NCI-H128 (cell line): ENCODE data around the gene FAT3.

Experiments
- DNase-seq: peaks from one replicate; lab custom pipeline; 2025; ENCODE audit not compliant: unreplicated experiment; lab: John Stamatoyannopoulos, UW

FAT3 gene

DNA sequence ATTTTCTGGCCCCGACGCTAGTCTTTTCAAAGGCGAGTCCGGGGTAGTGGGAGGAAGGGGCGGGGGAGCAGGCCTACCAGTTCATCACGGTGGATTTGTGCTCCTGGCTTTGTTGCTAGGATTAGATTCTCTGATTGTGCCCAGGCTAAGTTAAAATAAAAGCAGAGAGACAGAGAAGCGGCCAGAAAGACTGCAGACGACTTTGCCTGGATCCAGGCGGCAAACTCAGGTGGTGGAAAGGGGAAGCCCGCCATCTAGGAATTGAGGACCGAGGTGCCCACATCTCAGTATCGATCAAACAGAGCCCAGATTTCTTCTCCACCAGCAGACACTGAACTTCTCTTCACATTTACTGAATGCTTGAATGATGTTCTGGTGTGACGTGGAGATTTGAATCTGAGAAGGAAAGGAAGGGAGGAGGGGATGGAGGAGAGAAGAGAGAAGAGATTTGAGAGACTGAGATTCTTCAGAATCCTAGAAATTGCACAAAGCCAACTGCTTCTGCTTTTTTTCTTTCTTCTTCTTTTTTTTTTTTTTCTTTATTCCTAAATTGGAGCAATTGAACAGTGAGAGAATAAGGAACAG is 2.7 kb downstream of the FAT3 start:
- no peak for DNase-seq

DNA sequence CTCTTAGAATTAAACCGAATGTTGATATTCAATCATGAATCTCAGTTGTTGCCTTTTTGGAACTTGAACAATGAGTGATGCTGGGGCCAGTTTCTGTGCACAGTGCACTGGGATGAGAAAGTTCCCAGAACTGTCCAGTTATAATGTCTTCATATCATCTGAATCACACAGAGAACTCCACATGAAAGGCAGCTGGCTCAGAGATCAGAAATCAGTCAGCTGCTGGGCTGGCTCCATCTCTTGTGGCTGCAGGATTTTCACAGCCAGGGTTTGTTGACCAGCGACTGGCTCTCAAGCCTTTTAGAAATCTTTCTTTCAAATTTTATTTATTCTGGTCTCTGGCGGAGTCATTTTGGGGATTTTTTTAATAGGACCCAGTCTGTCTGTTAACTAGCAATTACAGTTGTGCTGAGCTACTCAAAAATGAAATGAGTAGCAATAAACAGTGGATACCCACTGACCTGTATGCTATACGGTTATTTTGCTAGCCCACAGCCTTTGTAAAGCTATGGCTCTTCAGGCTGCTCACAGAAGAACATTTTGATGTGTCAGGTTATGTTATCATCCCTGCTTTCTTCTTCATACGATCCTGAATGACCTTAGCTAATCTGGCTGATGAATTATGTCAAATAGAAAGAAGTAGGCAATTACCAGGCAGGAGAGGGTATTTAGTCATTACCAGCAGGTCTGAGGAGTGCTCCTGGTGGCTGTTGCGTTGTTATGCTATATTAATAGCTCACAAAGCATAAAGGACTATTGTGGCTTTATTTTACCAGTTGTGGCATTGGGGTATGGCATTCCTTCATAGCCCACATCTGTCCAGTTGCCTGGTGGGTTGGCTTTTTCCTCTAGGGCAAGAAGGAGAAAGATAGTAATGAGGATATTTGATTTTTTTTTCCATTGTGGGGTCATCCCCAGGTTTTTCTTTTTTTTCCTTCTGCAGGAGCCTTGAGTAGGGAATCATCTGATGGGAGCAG is 3.6 kb downstream of the FAT3 start:
- no peak for DNase-seq

DNA sequence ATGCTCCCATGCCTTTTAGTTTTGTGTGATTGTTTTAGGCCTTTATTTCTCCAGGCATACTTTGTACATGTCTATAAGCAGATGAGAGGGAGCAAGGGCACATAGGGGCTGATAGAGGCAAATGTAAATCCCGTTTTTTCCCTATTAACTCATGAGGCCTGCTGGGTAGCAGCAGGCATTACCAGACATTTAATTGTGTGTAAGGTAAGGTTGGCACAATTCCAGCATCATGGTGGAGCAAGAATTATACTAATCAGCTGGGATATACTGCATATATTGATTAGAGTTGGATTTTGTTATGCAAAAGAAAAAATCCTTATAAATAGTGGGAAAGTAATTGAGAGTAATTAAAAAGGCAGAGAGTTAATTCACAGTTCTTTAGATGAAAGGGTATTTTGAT is 12.2 kb downstream of the FAT3 start:
- no peak for DNase-seq

DNA sequence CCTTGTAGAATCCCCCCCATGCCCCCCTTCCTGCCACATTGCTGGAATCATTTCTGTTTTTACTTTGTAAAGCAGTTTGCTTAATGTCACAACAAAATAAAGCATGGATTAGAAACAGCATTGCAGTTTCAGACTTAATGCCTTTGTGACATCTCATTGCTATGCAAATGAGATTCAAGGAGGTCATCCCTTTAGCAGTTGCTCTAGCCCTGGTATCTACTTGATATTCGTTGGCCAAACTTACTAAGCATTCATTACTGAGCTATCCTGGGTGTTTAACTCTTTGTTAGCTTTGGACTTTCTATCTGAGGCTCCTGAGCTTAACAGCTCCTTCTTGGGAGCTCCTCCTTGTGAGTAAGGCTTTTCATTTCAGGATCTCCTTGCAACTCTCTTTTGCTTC is 16.3 kb downstream of the FAT3 start:
- DNase-seq: no peak

DNA sequence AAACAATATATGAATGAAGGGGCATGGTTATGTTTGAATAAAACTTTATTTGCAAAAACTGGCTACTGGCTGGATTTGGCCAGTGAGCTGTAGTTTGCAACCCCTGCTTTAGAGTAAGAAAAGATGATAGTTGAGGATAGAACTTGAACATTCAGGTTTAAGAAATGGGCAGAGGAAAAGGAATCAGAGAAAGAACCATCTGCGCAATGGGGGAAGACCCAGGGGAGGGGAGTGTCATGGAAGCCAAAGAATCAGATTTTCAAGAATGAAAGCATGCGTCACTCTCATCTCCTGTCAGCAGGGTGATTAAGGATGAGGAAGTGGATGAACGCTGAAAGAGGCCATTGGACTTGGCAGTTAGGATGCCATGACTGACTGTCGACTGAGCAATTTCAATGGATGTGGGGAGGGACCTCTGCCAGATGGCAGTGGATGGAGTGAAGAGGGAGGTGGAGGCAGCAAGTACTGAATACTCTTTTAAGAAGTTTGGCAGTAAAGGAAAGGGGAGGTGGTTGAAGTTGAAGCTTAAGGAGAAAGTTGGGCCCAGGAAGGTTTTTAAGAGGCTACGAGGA is 21.2 kb downstream of the FAT3 start:
- DNase-seq: no peak

DNA sequence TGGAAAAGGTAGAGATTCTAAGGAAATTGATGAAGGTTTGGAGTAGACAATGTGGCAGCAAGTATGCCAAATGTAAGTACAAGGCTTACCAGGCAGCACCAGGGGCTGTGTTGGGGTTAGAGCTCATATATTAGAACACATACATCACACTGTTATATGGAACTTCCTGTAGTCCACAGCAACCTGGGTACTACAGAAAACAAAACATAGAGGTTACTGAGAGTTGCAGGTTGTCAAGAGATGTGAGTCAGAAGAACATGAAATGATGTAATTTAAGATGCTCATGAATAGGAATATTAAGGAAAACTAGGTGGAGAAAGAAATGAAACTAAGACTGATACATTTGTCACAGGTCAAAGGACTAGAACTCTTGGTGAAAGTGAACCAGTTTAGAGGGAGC is 22.0 kb downstream of the FAT3 start:
- no peak for DNase-seq

DNA sequence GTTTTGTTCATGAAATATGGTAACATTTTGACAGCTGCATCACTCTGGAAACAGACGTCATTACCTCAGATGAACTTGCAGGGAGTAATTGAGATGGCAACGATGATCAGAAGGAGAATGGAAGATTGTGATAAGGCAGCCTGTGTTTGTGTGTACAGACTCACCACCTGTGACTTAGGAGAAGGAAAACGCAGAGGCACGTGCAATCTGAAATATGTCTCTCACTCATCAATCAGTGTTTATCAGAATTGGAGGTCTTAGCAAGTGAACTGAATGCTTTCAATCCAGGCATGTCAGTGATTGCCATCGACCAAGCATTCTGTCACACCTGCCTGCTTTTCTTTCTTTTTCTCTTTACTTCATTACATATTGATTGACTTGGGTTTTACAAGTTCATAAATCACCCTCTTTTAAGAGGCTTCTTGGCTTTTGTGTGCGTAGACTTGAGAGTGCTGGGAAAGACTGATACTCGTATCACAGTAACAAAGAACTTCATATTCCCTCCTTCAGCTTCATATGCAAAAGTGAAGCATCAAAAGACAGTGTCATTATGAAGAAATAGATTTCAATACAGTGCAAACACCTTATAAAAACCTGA is 24.6 kb downstream of the FAT3 start:
- DNase-seq: no peak

DNA sequence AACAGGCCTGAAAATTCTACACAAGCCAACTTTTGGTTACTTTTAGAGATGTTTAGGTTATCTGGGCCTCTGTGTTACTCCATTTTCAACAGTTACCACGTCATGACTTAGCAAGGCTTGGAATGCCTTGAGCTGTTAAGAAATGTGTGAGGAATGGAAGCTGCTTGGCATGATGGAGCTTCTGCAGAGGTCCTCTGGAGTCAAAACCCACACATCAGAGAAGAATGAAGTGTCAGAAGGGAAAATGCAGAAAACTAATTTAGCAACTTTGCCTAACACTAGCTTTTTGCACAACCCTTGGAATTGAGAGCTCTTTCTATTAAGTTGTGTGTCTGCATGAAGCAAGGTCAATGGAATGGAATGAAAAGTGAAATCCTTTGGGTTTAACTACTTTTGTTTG is 27.4 kb downstream of the FAT3 start:
- DNase-seq: no peak

DNA sequence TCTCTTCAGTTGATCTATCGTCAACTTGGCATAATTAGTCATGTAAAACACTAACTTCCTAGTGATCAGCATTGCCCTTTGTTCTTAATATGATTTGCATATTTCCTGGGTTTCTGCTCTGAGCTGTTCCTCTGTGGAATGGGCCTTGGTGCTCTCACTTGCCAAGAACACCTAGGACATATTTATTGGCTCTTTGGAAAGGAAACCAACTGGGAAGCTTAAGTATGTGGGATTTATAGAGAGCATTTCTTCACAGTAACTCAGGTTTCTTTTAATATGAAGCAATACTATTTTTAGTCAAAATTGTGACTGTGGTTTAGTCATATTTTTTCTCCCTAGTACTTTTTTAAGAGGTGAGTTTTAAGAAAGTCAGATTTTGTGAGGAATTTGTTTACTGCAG is 28.8 kb downstream of the FAT3 start:
- DNase-seq: no peak

DNA sequence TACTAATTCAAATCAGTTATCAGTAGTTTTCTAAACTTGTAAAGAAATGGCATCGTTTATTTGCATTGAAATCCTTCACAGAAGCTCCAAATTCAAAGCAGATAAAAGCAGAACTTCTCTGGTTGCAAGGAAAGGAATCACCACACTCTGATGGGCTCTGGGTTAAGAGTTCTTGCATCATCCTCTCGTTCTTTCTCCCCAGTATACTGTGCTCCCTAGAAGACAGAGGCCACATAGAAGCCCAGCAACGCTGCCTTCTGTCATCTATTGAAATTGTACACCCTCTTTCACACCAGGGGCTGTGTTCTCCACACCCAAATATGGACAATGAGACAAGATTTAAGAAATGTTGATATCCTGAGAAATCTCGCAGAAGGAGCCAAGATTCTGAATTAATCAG is 29.3 kb downstream of the FAT3 start:
- no peak for DNase-seq

DNA sequence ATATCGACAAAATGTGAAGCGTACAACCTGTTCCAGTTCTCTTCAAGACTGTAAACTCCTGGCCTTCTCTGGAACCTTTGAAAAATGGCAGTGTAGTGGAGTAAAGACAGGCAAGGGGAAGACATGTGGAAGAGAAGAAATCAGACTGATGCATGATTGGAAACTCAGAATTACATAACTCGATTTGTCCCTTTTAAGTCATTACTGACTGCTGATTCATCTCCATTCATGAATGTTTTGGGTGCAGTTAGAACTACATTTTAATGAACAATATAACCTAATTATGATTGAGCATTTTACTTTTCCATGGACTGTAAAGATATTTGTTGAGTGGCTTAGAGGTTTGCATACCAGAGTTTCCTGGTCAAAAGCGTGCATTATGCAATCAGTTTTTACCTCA is 32.9 kb downstream of the FAT3 start:
- no peak for DNase-seq

DNA sequence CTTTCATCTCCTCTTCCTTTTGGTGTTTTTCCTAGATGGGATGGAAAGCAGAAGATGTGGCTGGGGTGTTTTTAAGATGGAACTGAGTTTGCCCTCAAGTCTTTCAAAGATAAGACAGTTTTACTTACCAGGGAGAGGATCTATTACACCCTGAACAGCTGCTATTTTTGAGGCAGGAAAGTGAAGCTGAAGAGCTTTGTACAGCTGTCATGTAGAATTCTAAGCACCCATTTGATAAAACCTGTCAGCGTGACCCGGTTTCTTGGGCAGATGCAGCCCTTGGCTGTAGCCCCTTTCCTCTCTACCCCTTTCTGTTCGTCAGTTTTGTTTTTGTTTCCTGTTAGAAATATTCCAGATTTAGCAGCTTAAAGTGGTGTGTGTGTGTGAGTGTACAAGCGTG is 35.2 kb downstream of the FAT3 start:
- DNase-seq: no peak

DNA sequence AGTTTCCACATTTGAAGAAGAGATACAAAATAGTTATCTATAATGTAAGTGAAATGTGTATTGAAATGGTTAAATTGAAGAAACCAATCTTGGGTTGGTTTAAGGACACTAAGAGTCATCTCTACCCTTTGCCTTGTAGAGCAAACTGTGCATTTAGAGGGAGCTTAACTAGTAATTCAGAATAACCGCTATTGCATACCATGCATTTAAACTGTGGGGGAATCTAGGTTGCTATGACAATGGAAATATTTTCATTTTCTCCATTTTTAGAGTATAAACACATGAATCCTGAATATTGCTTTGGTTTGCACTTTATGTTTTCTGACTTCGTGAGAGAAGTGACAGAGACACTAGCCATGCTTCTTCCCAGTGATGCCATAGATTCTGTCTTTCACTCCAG is 39.7 kb downstream of the FAT3 start:
- DNase-seq: no peak

DNA sequence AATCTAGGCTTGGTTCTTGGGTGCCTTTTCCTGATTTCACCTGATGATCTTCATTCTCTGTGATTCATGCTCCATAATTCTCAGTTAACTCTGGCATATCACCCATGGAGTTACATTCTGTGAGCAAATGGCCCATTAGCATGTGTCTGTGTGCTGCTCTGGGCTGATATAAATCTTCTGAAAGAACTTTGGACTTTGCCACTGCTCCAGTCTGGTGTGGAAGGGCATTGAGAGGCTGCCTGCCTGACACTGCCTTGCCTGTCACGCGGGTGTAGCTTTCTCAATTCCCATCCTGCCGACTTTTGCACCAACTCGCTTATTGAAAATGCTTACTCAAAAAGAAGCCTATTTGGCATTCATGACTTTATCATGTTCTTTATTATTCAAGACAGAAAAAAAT is 42.2 kb downstream of the FAT3 start:
- DNase-seq: no peak

DNA sequence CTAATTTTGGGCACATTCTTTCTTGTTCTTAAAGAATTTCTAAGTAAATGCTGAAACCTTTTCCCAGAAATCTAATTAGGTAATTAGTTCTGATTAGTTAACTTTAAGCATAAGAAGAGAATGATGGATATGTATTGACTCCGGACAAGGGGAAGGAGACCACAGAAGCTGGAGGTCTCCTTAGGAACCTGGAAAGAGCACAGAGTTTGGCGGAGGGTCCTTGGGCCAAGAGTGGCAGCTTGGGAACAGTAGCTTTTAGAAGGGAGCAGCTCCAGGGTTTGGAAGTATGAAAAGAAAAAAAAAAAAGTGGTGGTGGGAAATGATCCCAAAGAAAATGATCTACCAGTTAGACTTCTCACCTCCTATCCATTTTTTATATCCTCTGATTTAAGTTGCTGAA is 42.7 kb downstream of the FAT3 start:
- no peak for DNase-seq

DNA sequence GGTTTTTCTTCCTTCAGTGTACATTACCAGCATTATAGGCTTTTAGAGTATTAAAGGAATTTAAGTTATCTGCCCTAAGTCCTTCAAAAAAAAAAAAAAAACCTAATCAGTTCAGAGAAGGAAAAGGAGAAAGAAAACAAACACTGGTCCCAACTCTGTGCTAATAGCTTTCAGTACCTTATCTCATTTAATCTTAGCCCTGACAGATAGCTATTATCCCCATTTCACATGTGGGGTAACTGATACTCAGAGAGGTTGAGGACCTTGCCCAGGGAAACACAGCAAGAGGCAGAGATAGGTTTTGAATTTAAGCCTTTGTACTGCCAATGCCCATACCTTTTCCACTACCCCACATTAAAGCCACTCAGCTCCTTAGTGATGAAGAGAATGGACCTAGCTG is 43.4 kb downstream of the FAT3 start:
- DNase-seq: no peak

DNA sequence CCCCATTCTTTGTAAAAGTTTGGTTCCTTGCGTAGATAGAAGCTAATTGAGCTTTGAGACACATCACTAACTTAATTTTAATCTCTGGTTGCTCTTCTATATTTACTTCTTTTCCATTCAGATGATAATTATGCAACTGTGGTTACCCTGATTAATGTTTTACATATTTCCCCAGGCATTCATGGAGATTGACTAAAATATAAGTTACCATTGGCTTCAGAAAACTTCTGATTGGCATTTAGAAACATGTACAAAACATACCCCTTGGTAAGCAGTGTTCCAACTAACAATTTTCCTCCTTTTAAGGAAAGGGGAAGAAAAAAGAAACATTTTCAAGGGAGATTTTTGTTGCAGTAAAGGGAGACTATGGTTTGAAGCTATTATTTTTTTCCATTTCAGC is 43.9 kb downstream of the FAT3 start:
- no peak for DNase-seq

DNA sequence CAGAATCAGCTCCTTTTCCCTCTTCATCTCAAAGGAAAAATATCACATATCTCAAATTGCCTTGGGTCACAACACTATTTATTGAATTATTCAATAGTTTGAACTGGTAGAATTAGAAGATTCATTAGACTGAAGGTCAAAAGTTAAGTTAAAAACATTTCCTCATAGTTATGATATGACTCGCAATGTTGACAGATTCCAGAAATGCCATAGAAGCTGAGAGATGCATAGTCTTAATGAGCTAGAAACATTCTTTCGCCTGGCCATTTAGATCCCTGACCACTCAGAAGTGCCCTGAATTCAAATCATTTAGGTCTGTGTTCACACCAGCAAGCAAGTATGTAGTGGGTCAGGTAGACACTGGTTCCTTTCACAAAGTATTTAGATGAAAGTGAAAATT is 44.4 kb downstream of the FAT3 start:
- no peak for DNase-seq

DNA sequence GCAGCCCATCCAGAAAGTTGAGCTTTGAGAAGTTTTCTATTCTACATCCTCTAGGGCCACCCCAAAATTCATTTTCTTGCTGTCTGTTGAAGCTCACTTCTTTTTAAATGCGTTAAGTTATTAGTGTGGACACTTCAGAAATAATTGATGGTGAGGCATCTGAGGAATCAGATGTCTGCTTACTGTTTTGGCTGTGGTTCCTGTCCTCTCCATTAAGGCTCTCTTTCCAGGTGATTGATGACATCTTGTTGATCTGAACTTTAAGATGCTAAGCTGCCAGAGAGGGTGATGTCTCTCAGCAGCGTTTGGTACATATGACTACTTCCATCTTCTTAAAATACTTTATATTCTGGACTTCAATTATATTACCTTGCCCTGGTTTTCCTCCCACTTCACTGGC is 45.2 kb downstream of the FAT3 start:
- no peak for DNase-seq

DNA sequence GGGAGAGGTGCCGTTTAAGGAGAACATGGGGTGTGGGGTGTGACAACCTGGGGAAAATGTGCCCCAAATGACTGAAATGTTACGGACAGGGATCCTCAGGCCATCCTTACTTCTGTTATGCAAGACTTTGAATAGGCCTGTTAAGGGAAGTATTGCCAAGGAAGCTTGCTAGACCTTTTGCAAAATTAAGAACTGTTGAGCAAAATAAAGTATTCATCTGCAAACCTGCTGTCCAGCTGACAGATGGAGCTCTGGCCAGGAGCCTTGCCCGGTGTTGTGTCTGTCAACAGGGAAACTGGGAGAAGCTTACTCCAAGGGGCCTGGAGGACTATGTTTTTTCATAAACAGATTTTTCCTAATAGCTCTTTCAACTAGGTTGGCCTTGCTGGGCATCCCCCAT is 48.0 kb downstream of the FAT3 start:
- no peak for DNase-seq
